ENCODE measurements around the gene WNT7A.
"Not testable (repeated sequence)": the region's sequence is repeated elsewhere in the genome, so short reads cannot be mapped to it uniquely, and the experiment has no call there.

WNT7A gene

GRCh38 chr3:13865106-13865505 lies 14.8 kb downstream of the WNT7A start:
- DNase-seq (ENCODE audit: low read depth): no peak

DNA sequence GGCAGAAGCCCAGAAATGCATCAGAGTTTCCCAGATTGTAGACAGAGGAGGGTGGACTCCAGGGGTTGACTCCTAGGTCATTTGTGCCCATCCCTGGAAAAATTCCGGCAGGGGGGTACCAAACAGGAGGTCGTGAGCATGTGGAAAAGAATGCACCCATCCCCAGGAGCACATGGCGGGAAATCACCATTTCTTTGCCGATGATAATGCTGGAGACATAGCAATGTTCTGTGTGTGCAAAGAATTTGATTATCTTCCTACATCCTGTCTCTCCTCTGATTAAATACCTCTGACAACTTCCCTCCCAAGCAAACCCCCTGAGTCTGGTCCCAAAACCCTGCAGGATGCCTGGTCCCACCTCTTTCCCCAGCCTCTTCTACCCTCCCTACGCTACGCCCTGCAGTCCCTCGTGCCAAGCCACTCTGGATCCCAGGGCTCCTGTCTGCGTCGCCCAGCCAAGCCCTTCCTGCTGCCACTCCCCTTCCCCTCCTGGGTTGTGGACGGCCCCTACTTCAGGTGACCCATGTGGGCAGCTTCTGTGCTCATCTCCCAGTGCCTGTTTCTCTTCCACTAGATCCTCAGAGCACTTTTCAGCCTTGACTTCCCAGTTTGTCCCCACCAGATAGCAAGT lies 15.8 kb downstream of the WNT7A start:
- no peak for DNase-seq (ENCODE audit: low read depth)

- no peak for DNase-seq (ENCODE audit: low read depth)
Measured at GRCh38 chr3:13863382-13863952, 16.4 kb downstream of the WNT7A start.

GRCh38 chr3:13861461-13861860 lies 18.4 kb downstream of the WNT7A start:
- no peak for DNase-seq (ENCODE audit: low read depth)

DNA sequence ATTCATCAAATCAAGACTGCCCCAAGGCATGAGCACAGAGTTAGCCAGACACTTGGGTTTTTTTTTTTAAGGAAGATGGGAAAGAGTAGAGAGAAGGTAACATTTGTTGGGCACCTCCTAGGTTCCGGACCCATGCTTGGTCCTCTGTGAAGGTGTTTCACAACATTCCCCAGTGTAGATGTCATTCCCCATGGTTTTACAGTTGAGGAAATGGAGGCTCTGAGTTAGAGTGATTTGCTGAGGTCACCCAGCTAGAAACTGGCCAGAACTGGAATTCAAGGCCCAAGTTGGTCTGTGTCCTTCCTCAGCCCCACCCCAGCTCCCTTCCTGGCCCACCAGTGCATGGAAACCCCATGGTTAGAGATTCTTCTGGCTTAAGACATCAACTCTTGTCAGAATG lies 19.9 kb downstream of the WNT7A start:
- no peak for DNase-seq (ENCODE audit: low read depth)

DNA sequence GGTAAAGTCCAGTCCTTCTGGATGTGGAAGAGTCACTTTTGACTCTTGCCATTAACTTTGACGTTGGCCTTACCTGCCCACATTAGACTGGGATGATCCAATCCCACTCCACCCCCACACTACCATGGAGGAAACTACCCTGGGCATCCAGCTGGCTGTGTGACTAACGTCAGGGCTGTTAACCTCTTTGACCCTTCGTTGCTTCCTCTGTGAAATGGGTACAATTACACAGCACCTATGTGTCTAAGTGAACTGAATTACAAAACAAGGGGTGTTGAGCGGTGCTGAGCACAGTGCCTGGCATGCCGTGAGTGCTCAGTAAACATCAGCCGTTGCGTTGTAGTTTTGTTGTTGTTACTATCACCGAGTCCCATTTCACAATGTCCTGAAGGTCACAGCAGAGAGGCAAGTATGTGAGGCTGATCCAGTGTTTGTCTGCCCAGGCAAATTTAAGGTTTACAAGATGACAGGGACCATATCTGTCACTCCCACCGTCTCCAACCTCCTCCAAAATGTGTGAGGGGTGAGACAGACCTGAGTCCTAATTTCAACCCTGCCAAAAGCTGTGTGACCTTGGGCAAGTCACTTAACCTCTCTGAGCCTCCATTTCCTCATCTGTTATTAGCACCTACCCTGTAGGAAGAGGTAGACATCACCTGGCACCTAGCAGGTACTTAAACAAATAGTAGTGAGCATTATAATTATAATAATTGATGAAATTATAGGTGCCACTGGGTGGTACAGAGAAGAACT lies 20.9 kb downstream of the WNT7A start:
- no peak for DNase-seq (ENCODE audit: low read depth)

GRCh38 chr3:13857702-13858380 lies 22.0 kb downstream of the WNT7A start:
- DNase-seq (ENCODE audit: low read depth): no peak

DNA sequence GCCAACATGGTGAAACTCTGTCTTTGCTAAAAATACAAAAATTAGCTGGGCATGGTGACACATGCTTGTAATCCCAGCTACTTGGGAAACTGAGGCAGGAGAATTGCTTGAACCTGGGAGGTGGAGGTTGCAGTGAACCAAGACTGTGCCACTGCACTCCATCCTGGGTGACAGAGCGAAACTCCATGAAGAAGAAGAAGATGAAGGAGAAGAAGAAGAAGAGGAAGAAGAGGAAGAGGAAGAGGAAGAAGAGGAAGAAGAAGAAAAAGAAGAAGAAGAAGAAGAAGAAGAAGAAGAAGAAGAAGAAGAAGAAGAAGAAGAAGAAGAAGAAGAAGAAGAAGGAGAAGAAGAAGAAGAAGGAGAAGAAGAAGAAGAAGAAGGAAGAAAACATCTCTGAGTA lies 23.2 kb downstream of the WNT7A start:
- DNase-seq (ENCODE audit: low read depth): not testable (repeated sequence)

- no peak for DNase-seq (ENCODE audit: low read depth)
Measured at GRCh38 chr3:13856006-13856405, 23.9 kb downstream of the WNT7A start.

DNA sequence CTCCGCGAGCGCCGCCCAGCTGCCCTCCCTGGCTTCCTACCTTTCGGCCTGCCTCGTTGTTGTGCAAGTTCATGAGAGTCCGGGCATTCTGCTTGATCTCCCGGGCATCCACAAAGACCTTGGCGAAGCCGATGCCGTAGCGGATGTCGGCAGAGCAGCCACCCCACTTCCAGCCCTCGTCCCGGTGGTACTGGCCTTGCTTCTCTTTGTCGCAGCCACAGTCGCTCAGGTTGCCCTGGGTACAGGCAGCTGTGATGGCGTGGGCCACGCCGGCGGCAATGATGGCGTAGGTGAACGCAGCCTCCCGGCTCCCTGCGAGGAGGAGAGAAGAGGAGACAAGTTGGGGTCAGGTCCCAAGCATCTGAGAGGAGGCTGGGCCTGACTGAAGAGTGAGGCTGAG lies 25.4 kb downstream of the WNT7A start:
- DNase-seq (ENCODE audit: low read depth): no peak

GRCh38 chr3:13853978-13854296 lies 25.9 kb downstream of the WNT7A start:
- DNase-seq (ENCODE audit: low read depth): no peak

GRCh38 chr3:13853256-13853977 lies 26.5 kb downstream of the WNT7A start:
- no peak for DNase-seq (ENCODE audit: low read depth)

GRCh38 chr3:13852638-13853009 lies 27.2 kb downstream of the WNT7A start:
- no peak for DNase-seq (ENCODE audit: low read depth)

DNA sequence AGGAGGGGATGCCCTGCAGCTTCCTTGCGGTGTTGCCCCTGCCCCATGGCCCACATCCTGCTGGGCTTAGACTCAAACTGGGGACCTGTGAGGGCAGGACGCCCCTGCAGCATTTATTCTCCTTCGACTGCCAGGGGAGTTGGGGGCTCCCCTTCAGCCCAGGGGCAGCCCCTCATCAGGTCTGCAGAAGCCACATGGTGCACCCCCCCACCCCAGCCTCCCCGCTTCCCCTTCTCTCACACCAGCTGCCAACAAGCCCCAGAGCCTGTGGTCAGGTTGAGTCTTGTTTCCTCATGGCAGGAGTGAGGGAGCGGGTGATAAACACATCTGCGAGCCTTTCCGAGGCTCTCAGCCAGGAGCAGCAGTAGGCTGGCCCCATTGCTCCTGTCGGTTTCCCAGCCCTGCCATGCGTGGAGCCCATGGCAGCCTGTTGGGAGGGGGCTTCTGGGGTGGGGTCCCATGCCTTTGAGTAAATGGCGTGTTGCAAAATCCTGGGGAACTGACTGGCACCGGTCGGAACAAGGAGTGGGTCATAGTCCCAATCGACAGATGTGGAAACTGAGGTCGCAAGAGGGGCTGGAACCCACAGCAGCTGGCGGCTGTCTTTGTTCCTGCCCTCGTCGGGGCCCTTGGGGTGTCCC lies 27.8 kb downstream of the WNT7A start:
- DNase-seq (ENCODE audit: low read depth): no peak

DNA sequence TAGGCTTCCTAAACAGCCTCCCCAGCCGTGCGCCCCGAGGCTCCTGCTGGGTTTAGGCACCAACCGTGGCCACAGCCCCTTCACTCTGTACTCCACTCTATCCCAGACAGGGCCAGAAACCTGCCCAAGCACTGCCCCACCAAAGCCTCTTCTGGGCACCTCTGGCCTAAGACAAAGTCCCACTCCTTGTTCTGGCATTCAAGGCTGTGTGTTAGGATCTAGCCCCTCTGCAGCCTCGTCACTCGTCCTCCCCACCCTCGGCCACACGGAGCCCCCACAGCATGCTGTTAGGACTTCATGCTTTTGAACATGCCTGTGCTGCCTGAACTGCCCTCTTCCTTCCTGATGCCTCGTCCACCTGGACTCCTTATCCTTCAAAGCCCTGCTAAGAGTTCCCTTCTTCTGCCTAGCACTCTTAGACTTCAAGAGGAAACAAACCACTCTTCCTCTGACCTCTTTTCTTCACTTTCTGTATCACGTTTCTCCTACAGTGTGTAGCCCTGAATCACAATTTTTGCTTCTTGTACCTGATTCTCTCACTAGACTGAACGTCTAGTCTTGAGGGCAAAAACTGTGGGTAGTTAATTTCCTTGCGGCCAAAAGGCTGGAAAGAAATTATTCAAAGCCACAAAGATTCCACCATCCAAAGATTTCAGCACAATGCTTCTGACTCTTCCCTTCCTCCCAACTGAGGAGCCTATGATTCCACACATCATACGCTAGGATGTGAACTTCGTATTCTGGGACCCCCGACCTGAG lies 28.6 kb downstream of the WNT7A start:
- no peak for DNase-seq (ENCODE audit: low read depth)

DNA sequence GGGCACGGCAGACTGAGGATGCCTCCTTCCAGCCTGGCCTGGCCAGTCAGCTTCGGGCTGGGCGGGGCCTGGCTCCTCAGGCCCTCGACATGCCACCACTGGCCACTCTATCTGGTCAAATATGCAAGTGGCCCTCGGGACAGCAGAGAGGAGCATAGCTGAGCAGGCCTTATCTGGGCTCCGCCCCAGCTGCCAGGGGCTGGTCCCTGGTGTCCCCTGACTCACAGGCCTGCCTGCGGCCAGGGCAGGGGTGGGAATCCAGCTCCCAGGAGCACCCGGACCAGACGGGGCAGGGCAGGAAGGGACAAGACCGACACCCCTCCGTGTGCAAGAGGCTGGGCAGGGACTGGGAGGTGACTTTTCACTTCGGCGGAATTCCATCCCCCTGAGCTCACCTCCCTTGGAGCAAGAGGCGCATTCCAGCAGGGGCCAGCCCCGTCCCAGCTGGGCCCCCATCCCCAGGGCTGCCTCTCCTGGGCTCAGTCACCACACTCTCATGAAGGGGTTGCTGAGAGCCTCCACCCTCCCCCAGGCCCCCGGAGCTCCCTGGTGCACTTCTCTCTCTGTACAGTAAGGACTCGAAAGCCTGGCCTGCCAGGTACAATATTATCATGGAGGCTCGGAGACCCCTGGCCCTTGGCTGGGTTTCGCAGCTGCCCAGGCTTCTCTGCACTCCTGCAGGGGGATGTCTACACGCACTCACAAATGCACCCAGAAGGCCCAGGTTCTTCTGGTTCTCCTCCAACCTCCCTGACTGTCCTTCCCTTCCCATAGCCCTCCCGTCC lies 29.5 kb downstream of the WNT7A start:
- no peak for DNase-seq (ENCODE audit: low read depth)

GRCh38 chr3:13849018-13849417 lies 30.9 kb downstream of the WNT7A start:
- DNase-seq (ENCODE audit: low read depth): no peak

GRCh38 chr3:13846716-13847570 lies 32.9 kb downstream of the WNT7A start:
- DNase-seq (ENCODE audit: low read depth): no peak

GRCh38 chr3:13846238-13846637 lies 33.6 kb downstream of the WNT7A start:
- no peak for DNase-seq (ENCODE audit: low read depth)

- no peak for DNase-seq (ENCODE audit: low read depth)
Measured at GRCh38 chr3:13845806-13846205, 34.1 kb downstream of the WNT7A start.

All from activated T-cell treated with anti-CD3 and anti-CD28 coated beads for 1 hour (primary cell).